HepG2 (cell line): ENCODE results near the gene BCL2L2. TPM values are rescaled to one million over a fixed set of nuclear protein-coding genes. Genes with fewer than 3 reads are reported as not detected.

Experiments
- ARID2 ChIP-seq: sonication (generic); formaldehyde crosslinking; IDR thresholded peaks from 2 replicates; pipeline ENCODE4 v1.8.1; 2022; ENCODE audit warnings: mild to moderate bottlenecking, missing genetic modification reagents, borderline replicate concordance
- CCAR2 ChIP-seq: fragments of 200-400 bp; formaldehyde crosslinking; optimal IDR thresholded peaks from 2 replicates; pipeline ENCODE3; 2018; ENCODE audit warnings: low read depth, mild to moderate bottlenecking, low read length, moderate library complexity
- CEBPG ChIP-seq: IDR thresholded peaks from 2 replicates; pipeline ENCODE4 v1.6.1; 2016
- CENPX ChIP-seq: sonication (generic); formaldehyde crosslinking; IDR thresholded peaks from 2 replicates; pipeline ENCODE4 v1.9.0; 2021; ENCODE audit warnings: mild to moderate bottlenecking, missing genetic modification reagents, moderate library complexity
- CHD4 ChIP-seq: fragments of 200-600 bp; sonication (generic); IDR thresholded peaks from 2 replicates; pipeline ENCODE4 v1.7.0; 2017; ENCODE audit warnings: mild to moderate bottlenecking, low read length, borderline replicate concordance
- HNRNPK ChIP-seq: fragments of 200-400 bp; formaldehyde crosslinking; IDR thresholded peaks from 2 replicates; pipeline ENCODE4 v1.6.1; 2018; ENCODE audit warnings: low read length, low read depth, moderate library complexity, mild to moderate bottlenecking; ENCODE audit not compliant: poor library complexity, severe bottlenecking
- HNRNPL ChIP-seq: fragments of 200-400 bp; formaldehyde crosslinking; IDR thresholded peaks from 2 replicates; pipeline ENCODE4 v1.6.1; 2017; ENCODE audit warnings: mild to moderate bottlenecking, low read depth, low read length
- MAZ ChIP-seq, 2 experiments: sonication (generic) in 1 of 2; formaldehyde crosslinking in 1 of 2; IDR thresholded peaks; 2 replicates each; pipeline versions ENCODE4 v1.5.0 to v1.6.1; 2012 to 2020; ENCODE audit warnings: low read depth in 2 of 2, mild to moderate bottlenecking in 2 of 2, borderline replicate concordance in 1 of 2, improper control_type of control experiment in 1 of 2, low read length in 1 of 2, missing genetic modification reagents in 1 of 2, moderate library complexity in 1 of 2
- NFYB ChIP-seq: sonication (generic); formaldehyde crosslinking; IDR thresholded peaks from 2 replicates; pipeline ENCODE4 v1.4.0; 2020; ENCODE audit warnings: missing genetic modification reagents
- PHF20 ChIP-seq: sonication (generic); formaldehyde crosslinking; IDR thresholded peaks from 2 replicates; pipeline ENCODE4 v1.5.0; 2020; ENCODE audit warnings: mild to moderate bottlenecking, missing genetic modification reagents
- PPARG ChIP-seq: conservative IDR thresholded peaks from 2 replicates; pipeline ENCODE4 v1.6.1; 2016; ENCODE audit warnings: missing biosample characterization, missing genetic modification reagents
- PTBP1 ChIP-seq: fragments of 200-400 bp; formaldehyde crosslinking; IDR thresholded peaks from 2 replicates; pipeline ENCODE4 v1.6.1; 2018; ENCODE audit warnings: low read length, low read depth; ENCODE audit not compliant: poor library complexity, severe bottlenecking
- RXRB ChIP-seq: IDR thresholded peaks from 2 replicates; pipeline ENCODE4 v1.6.1; 2016; ENCODE audit warnings: borderline replicate concordance, missing genetic modification reagents, missing compliant biosample characterization
- SP5 ChIP-seq: IDR thresholded peaks from 2 replicates; pipeline ENCODE4 v1.6.1; 2016; ENCODE audit warnings: low read depth, borderline replicate concordance
- SRSF4 ChIP-seq: fragments of 200-400 bp; formaldehyde crosslinking; IDR thresholded peaks from one replicate; pipeline ENCODE4 v1.6.1; 2018; ENCODE audit warnings: mild to moderate bottlenecking, low read depth, low read length, moderate library complexity; ENCODE audit not compliant: poor library complexity, severe bottlenecking
- YEATS2 ChIP-seq: sonication (generic); formaldehyde crosslinking; IDR thresholded peaks from 2 replicates; pipeline ENCODE4 v1.4.0; 2020; ENCODE audit warnings: missing genetic modification reagents, borderline replicate concordance
- ZFY ChIP-seq: sonication (generic); formaldehyde crosslinking; IDR thresholded peaks from 2 replicates; pipeline ENCODE4 v1.4.0; 2020; ENCODE audit warnings: missing genetic modification reagents
- ZNF207 ChIP-seq: fragments of 450-650 bp; IDR thresholded peaks from 2 replicates; pipeline ENCODE4 v1.6.1; 2016; ENCODE audit warnings: antibody characterized with exemption, borderline replicate concordance
- ZNF280D ChIP-seq: sonication (generic); formaldehyde crosslinking; IDR thresholded peaks from 2 replicates; pipeline ENCODE4 v1.5.1; 2020; ENCODE audit warnings: mild to moderate bottlenecking, missing genetic modification reagents
- ZNF367 ChIP-seq: sonication (generic); formaldehyde crosslinking; IDR thresholded peaks from 2 replicates; pipeline ENCODE4 v1.4.0; 2020; ENCODE audit warnings: missing genetic modification reagents, borderline replicate concordance
- ZNF468 ChIP-seq: sonication (generic); formaldehyde crosslinking; IDR thresholded peaks from 2 replicates; pipeline ENCODE4 v1.8.0; 2022; ENCODE audit warnings: mild to moderate bottlenecking, moderate library complexity, missing genetic modification reagents
- ZNF562 ChIP-seq: sonication (generic); formaldehyde crosslinking; IDR thresholded peaks from 2 replicates; pipeline ENCODE4 v1.8.0; 2022; ENCODE audit warnings: missing genetic modification reagents, borderline replicate concordance
- ZNF577 ChIP-seq: sonication (generic); formaldehyde crosslinking; IDR thresholded peaks from 2 replicates; pipeline ENCODE4 v1.4.0; 2020; ENCODE audit warnings: mild to moderate bottlenecking, low read depth, missing genetic modification reagents, borderline replicate concordance
- ZNF776 ChIP-seq: sonication (generic); formaldehyde crosslinking; IDR thresholded peaks from 2 replicates; pipeline ENCODE4 v1.4.0; 2020; ENCODE audit warnings: mild to moderate bottlenecking, missing genetic modification reagents
- ZNF777 ChIP-seq: sonication (generic); formaldehyde crosslinking; IDR thresholded peaks from 2 replicates; pipeline ENCODE4 v1.4.0; 2020; ENCODE audit warnings: missing genetic modification reagents
- ZNF891 ChIP-seq: sonication (generic); formaldehyde crosslinking; IDR thresholded peaks from 2 replicates; pipeline ENCODE4 v1.5.0; 2020; ENCODE audit warnings: mild to moderate bottlenecking, missing genetic modification reagents
- ZSCAN5A ChIP-seq: sonication (generic); formaldehyde crosslinking; IDR thresholded peaks from 2 replicates; pipeline ENCODE4 v1.8.0; 2022; ENCODE audit warnings: mild to moderate bottlenecking, missing genetic modification reagents, borderline replicate concordance
- polyA plus RNA-seq, 8 experiments: library from polyadenylated mRNA; depleted of rRNA in 3 of 8; stranded (reverse) in 7 of 8; unstranded in 1 of 8; fragments of >200 nt; fragmentation: Illumina TruSeq in 4 of 8; extraction: Trizol in 4 of 8; gene quantifications; 2 replicates each; pipeline versions ENCODE4 v1.2.1 to v1.2.3, GENCODE V29; 2011 to 2016; ENCODE audit warnings: low read depth in 4 of 8, missing spikeins in 1 of 8, mixed read lengths in 1 of 8; ENCODE audit not compliant: insufficient read depth in 1 of 8
- total RNA-seq, 5 experiments: library from RNA; depleted of rRNA; stranded (reverse); fragments of >200 nt; fragmentation: Illumina TruSeq; extraction: Trizol; gene quantifications; 2 replicates each; pipeline ENCODE4 v1.2.3, GENCODE V29; 2016; ENCODE audit warnings: low read depth in 1 of 5

BCL2L2 gene
- total and polyA plus RNA-seq, 2 of the 13 experiments (the other 11 are each of a cell fraction or from before 2014, with no cell fraction given) = 28.1 to 49.8 TPM

GRCh38 chr14:23301288-23301968 is 5.2 kb upstream of the BCL2L2 start (continued):
- TF ChIP-seq RXRB (CRISPR knock-in tag) (peak; percentile 70), ZNF891 (CRISPR knock-in tag) (no peak; the same call in 1 of the 2 replicates), HNRNPK (peak; percentile 69), ZNF562 (CRISPR knock-in tag) (no peak), ZNF207 (no peak), ARID2 (peak; percentile 95), ZNF776 (CRISPR knock-in tag) (no peak; the same call in 1 of the 2 replicates), ZNF577 (CRISPR knock-in tag) (no peak), HNRNPL (peak; percentile 60; the same call in 1 of the 2 replicates), PHF20 (CRISPR knock-in tag) (no peak), PPARG (CRISPR knock-in tag) (peak; percentile 95), ZNF777 (CRISPR knock-in tag) (peak; percentile 85), ZSCAN5A (CRISPR knock-in tag) (peak; percentile 94), CCAR2 (no peak), SRSF4 (no peak), CENPX (CRISPR knock-in tag) (no peak), MAZ (IDR thresholded peaks at IDR 0.05; ENCODE audit: borderline replicate concordance, low read depth, low read length) (peak; percentile 94), MAZ (CRISPR knock-in tag; IDR thresholded peaks at IDR 0.05; ENCODE audit: low read depth) (peak; percentile 99), PTBP1 (peak; percentile 90), ZFY (CRISPR knock-in tag) (no peak), CHD4 (no peak; the same call in 1 of the 2 replicates), ZNF468 (CRISPR knock-in tag) (0 out of 2 replicates have a peak, but pooled peaks have one; percentile 78), NFYB (CRISPR knock-in tag) (peak; percentile 88), CEBPG (CRISPR knock-in tag) (peak; percentile 60), SP5 (CRISPR knock-in tag) (peak; percentile 91), ZNF367 (CRISPR knock-in tag) (peak; percentile 70; the same call in 1 of the 2 replicates), ZNF280D (CRISPR knock-in tag) (no peak), YEATS2 (CRISPR knock-in tag) (peak; percentile 74; the same call in 1 of the 2 replicates)
